ENCODE measurements around the gene COL4A1. TPM values are rescaled to one million over a fixed set of nuclear protein-coding genes. Genes with fewer than 3 reads are reported as not detected.

Gene COL4A1
- total and polyA plus RNA-seq, 11 donors: 52.6 to 428 (median 184) TPM

GRCh38 chr13:110231348-110232047 lies 75.5 kb downstream of the COL4A1 start:
- no peak for DNase-seq
- Histone ChIP-seq H3K27me3 (no peaks in the 10 kb centered on the region), H3K9me3 (no peaks in the 10 kb centered on the region), H3K27ac (peak overlapping the region in 11 of 12 donors; percentile 67 to 88 (median 80)), H3K36me3 (no peaks in the 10 kb centered on the region), H3K4me1 (peaks cover 18 to 84% (median 72%) of the 10 kb centered on the region in 12 donors), H3K4me3 (no peak overlapping the region)
- intact Hi-C loops (cut with DNase I): loop anchor here in 7 of 10 donors (5.0 kb wide), 3 partner anchors 71 to 331 kb away; partner anchors contain the start of genes COL4A1 (in 6 of the 7), COL4A2 (in 6 of the 7) and RAB20 (in 1 of the 7)
- TF ChIP-seq CTCF (IDR thresholded peaks at IDR 0.05): no peak
- no peak for TF ChIP-seq POLR2A (IDR thresholded peaks at IDR 0.05)
- 81 to 87% (median 83%) methylated on average over 16 of the region's 16 CpGs for WGBS, 4 donors
- ATAC-seq: no peak

GRCh38 chr13:110230661-110231347 lies 76.2 kb downstream of the COL4A1 start:
- no peak for DNase-seq
- Histone ChIP-seq H3K9me3 (no peaks in the 10 kb centered on the region), H3K36me3 (no peaks in the 10 kb centered on the region), H3K4me1 (peaks cover 18 to 85% (median 71%) of the 10 kb centered on the region in 12 donors), H3K27ac (peak overlapping the region in 3 of 12 donors; percentile 74 to 86 (median 84)), H3K27me3 (no peaks in the 10 kb centered on the region), H3K4me3 (no peak overlapping the region)
- 82 to 85% (median 84%) methylated on average over 16 to 18 of the region's 18 CpGs for WGBS, 4 donors
- intact Hi-C loops (cut with DNase I): loop anchor here in 7 of 10 donors (5.0 kb wide), 3 partner anchors 71 to 331 kb away; partner anchors contain the start of genes COL4A1 (in 6 of the 7), COL4A2 (in 6 of the 7) and RAB20 (in 1 of the 7)
- ATAC-seq: no peak
- no peak for TF ChIP-seq CTCF (IDR thresholded peaks at IDR 0.05)
- TF ChIP-seq POLR2A (IDR thresholded peaks at IDR 0.05): no peak

- DNase-seq: no peak
- WGBS, 4 donors: 87 to 91% (median 88%) methylated on average over 16 of the region's 16 CpGs
- ATAC-seq: no peak
- peaks cover 18 to 85% (median 74%) of the 10 kb centered on the region in 12 donors for H3K4me1 ChIP-seq
- no peaks in the 10 kb centered on the region for H3K9me3 ChIP-seq
- H3K4me3 ChIP-seq: no peak overlapping the region
- H3K27me3 ChIP-seq: no peaks in the 10 kb centered on the region
- H3K36me3 ChIP-seq: no peaks in the 10 kb centered on the region
- intact Hi-C loops (cut with DNase I): loop anchor here in 9 of 10 donors (5.0 to 10.0 kb wide), 6 partner anchors 72 to 332 kb away; partner anchors contain the start of genes COL4A1 (in 6 of the 9), COL4A2 (in 6 of the 9) and RAB20 (in 1 of the 9)
- TF ChIP-seq POLR2A (IDR thresholded peaks at IDR 0.05) (no peak), CTCF (IDR thresholded peaks at IDR 0.05) (no peak)
- peak overlapping the region in 6 of 12 donors; percentile 29 to 88 (median 45) for H3K27ac ChIP-seq
Observed at GRCh38 chr13:110229905-110230563, 76.9 kb downstream of the COL4A1 start.

All from heart left ventricle (tissue), 16 donors.